ENCODE data around the gene ARHGEF26.

ARHGEF26 gene

DNA sequence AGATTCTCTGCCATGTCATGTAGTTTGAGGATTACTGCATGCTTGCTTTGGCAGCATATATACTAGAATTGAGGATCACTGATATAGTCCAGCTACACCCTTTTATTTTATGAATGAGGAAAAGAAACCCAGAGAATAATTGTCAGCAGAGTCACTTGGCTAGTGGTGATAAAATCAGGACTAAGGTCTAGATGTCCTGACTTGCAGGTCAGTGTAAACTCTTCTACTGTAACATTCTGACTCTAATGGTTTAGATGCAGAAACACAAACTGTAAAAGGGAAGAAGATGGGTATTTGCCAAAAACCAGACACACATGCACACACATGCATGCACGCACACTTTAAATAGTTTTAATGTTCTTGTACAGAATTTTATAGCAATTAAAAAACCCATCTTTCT, 97.5 kb downstream of the ARHGEF26 start:
- no peak for DNase-seq

DNA sequence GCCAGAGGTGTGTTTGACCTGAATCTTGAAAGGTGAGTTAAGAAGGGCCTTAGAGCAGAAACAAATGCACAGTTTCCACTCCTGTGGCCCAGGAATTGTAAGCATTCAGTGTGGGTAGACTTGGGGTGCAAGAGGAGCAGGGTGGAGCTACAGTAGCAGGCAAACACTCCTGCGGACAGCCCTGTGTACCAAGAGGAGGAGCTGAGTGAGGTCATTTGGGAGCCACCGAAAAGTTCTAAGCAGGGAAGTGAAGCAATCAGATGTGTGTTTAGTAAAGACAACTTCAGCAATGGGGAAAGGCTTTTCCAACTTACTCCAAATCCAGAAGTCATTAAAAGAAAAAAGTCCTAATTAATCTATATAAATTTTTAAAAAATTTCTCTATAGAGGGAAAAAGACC, 99.3 kb downstream of the ARHGEF26 start:
- no peak for DNase-seq

DNA sequence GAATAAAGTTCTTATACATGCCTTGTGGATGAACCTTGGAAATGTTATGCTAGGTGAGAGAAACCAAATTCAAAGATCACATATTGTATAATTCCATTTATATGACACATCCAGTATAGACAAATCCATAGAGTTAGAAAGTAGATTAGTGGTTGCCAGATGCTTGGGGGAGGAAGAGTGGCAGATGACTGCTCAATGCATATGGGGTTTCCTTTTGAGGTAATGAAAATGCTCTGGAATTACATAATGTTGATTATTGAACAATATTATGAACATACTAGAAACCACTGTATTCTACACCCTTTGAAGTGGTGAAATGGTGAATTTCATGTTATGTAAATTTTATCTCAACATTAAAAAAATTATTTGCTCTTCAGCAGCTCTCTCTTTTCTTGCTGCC, 102.3 kb downstream of the ARHGEF26 start:
- DNase-seq = no peak

DNA sequence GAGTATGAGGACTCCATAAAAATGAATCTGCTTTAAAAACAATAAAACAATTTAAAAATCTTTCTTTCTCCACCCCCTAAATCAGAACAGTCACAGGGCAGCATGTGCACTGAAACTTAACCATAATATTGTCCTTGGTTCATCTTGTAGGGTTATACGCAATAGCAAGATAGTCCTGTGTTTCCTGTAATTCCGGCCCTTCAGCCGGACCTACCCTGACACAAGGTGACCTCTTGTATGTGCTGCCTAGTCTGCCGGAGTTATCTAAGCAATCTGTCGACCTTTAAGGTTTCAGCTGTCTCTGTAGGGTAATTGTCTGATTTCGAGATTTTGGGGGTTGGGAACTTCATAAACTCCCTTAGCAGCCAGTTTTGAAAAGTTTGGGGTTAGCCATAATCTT, 103.2 kb downstream of the ARHGEF26 start:
- no peak for DNase-seq

DNA sequence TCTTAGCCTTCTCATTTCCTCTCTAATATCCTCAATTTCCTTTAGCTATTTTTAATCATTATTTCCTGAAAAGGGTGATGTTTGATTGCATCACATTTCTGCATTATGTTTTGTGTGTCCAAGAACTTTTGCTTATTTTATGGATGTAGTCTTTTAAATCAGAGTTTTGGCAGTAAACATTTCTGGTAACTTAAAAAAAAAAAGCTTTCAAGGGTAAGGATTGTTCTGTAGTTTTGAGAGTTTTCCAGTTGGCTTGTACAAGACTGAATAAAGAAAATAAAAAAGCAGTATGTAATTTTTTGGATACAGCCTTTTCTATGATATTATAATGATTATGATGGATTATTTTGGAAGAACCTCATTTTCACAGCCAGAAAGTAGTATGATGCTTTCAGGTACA, 103.7 kb downstream of the ARHGEF26 start:
- no peak for DNase-seq

DNA sequence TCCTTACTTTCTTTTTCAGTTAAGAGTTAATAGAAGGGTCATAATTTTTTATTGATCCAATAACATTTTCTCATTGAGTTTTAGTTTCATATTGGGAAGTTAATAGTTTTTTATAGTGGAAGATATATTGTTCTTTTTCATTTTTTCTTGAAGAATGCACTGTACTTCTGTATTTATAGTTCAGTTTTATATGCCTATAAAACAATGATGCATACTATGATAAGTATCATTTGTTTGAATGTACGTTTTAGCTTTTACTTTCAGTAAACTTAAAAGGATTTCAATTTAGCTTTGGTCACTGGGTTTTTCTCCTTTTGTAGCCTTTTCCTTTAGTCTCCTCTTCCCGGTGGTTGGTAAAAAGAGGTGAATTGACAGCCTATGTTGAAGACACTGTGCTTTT, 104.3 kb downstream of the ARHGEF26 start:
- DNase-seq = no peak

DNA sequence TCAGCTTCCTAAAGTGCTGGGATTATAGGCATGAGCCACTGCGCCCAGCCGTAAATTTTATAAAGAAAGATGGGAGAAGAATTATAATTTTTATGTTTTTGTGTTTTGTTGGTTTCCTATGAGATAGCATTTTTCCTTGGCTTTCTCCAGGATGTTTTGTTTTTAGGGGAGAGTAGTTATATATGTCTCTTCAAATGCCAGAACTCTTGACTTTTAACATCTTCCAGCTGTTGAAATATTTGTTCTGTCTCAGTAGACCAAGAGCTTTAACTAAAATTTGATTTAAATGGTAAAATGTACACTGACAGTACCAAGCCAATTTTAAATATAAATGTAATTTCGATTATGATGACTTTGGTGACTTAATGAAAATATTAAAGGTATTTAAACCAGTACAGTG, 106.3 kb downstream of the ARHGEF26 start:
- DNase-seq = no peak

DNA sequence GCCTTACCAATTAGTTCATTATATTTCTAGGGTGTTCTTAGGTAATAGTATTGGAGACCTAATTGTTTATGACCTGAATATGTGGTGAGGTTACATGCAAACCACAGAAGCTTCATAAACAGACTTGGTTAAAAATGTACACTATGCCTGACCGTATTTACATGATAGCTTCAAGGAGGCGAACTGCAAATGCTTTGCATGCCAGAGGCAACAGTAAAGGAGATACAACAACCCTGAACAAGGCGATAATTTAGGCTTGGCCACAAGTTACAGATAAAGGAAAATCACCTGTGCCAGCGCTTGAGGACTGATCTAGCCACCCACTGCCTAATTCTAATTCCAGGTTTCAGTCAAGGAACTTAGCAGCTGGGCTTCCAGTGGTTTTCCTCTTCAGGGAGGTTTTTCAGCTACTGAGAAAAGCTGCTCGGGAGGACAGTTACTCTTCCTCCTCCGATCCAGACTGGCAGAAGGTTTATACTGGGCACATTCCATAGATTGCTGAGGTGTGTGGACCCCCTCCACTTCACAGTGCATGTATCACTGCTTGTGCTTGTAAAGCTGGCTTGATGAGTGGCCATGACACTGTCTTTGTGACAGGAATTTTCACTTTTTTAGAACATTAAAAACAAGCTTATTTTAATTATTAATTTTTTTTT, 107.5 kb downstream of the ARHGEF26 start:
- DNase-seq = no peak

DNA sequence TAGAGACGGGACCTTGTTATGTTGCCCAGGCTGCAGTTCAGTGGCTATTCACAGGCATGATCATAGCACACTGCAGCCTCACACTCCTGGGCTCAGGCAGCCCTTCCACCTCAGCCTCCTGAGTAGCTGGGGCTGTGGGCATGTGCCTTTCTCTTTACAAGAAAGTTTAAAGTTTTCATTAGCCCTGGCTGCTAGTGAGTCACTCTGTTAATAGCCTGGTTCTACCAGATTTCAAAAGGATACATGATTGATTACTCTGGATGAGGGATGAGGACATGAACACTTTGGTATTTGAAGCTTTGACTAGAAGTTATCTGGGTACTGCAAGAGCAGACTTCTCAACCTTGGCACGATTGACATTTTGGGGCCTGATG, 108.0 kb downstream of the ARHGEF26 start:
- no peak for DNase-seq

DNA sequence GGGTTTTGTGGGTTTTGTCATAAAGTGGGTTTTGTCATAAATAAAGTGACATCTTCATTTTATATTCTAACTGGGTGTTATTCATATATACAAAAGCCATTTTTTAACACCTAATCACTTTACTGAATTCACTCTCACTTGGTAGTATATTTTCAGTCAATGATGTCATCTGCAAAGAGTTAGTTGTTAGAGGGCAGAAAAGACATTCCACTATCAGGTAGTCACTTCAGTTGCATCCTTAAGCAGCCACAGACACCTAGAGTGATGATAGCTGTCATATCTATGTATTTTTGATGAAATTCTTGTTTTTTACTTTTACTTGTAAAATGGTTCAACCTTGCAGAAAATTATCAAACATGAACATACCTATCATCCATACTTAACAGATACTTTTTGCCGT, 114.1 kb downstream of the ARHGEF26 start:
- DNase-seq = no peak

DNA sequence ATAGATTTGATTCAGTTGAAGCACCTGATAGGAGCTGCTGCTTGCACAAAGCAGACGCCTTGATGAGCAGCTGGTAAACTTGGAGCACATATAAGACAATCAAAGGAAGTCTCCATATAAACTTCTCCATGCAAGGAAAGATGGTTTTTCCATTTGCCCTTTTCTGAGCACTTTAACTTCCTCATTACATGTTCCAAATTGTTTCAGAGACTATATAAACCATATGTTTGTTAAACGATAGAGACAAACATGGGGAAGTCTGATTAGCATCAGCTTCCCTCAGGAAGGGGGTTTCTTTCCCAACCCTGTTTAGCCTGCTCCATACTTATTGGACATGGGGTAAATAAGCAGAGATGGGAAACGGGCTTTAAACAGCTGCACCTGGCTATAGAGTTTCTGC, 115.1 kb downstream of the ARHGEF26 start:
- no peak for DNase-seq

DNA sequence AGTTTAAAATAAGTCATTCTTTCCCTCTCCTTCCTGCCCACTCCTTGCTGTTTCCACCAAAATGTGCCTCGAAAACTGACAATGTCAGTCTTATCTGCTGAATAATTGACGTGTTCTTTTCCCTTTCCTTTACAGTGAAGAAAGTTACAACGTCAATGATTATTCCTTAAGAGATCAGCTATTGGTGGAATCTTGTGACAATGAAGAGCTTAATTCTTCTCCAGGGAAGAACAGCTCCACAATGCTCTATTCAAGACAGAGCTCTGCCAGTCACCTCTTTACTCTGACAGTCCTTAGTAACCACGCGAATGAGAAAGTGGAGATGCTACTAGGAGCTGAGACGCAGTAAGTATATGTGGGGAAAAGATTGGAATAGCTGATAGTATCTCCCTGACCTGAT, 119.0 kb downstream of the ARHGEF26 start:
- no peak for DNase-seq

DNA sequence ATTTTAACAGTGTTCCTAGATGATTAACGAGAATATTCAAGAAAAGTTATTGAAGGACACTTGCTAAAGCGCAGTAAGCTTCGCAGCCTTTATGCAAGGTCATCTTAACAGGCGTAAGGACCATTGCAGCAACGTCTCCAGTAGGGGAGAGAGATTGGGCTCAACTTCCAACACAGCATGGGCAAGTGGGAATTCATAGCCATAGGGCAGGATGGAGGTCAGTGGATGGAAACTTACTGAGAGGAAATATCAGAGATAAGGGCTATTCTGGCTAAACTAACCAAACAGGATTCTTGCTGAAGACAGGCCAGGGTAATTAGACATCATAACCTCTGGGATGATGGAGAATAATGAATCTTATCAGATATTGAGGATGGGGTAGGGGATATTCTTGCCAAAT, 120.3 kb downstream of the ARHGEF26 start:
- DNase-seq = no peak

DNA sequence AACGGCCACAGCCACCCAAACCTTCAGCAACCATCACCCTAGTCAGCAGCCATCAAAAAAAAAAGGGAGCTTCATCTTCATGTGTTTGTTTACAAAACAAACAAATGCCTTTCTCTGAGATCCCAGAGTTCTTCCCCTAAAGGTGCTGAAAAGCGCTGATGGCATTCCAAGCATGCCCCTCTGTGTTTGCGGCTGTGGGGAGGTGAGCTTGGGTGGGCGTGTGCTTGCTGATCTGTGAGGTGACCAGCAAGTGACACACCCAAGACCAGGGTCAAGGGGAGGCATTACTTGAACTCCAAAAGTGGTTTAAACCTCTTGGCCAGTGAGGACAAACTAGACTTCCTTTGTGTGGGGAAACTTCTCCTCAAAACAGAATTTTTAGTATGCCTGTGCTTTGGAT, 121.6 kb downstream of the ARHGEF26 start:
- DNase-seq = no peak

DNA sequence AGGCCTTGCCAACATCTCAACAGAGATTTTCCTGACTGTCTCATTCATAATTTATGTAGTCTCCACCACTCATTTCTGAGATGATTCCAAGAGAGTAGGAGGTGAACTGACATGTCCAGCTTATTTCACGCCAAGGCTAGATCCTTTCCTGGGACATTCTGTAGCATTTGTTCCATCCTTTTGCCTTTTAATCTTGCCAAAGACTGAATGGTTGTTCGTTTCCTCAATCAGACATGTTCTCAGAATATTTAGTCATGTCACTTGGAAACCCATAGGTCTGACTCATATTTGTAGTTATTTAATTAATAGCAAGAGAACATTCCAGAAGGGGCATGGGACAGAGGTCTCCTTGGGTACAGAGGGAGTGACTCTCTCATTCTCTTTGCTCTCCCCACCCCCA, 122.2 kb downstream of the ARHGEF26 start:
- DNase-seq = no peak

DNA sequence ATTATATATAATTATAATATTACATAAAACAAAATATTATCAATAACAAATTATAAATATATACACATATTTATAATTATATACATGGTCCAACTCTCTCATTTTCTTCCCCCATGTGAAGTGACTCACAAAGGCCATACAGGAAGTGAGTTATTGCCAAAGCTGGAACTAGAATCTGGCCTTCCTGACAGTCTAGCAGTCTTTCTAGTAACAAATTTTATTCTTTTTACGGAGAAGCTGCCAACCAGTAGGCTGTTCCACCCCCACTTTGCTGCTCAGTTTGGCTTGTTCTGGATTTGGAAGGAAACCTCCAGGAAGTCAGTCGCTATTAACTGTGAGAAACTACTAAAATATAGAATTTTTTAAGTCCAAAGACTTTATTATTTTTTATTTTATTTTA, 123.5 kb downstream of the ARHGEF26 start:
- DNase-seq = no peak

DNA sequence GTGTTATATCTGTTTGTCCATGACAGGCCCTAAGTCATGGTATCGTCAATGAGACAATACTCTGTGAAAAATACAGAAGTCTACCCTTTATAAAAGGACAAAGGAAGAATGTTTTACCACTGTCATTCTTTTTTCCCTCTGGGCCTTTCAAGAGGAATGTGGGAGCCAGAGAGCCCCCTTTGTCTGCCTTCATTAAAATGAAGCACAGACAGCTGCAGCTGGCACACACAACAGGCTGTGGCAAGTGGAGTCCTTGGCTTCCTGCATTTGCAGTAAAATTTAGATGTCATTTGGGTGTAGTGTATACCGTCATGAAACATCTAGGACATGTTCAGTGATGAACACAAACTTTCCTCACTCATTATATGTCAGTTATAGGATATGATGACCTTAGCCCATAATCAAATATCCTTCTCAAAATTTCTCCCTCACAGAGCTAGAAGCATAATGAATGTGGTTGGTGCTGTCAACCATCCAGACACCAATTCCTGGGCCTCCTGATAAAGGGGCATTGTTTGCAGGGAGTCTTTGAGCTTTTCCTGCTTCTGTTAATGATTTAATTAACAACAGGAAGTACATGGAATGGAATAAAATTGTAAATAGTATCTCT, 126.7 kb downstream of the ARHGEF26 start:
- DNase-seq = no peak

DNA sequence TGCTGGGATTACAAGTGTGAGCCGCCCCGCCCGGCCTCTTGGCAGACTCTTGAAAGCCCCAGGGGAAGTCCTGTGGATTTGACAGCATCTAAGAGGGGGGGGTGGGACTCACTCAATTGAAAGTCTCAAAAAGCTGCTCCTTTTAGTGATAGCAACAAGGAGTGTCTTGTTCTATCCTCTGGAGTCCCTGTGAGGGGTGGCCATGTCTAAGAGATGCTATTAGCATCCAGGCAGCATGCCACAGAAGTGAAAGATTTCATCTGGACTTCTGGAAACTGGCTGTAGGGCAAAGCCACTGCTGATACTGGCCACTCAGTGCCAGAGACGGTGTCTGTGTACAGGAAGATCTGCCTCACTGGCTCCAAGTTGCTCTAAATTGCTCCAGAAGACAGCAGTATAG, 129.1 kb downstream of the ARHGEF26 start:
- no peak for DNase-seq

DNA sequence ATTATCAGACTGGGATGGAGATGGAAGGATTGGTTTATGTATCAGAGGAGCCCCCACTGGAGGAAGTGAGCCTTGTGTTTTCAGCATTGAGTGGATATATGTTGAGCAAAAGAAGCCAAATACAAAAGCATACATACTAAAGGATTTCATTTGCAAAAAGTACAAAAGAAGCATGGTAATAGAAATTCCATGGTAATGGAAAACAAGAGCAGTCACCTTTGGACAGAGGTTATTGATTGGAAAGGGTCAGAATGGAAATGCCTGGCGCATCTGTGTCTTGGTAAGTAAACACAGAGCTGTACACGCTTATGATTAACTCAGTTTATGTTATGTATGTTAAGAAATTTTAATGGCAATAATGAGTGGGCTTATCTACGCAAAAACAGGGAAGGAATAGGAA, 130.4 kb downstream of the ARHGEF26 start:
- no peak for DNase-seq

DNA sequence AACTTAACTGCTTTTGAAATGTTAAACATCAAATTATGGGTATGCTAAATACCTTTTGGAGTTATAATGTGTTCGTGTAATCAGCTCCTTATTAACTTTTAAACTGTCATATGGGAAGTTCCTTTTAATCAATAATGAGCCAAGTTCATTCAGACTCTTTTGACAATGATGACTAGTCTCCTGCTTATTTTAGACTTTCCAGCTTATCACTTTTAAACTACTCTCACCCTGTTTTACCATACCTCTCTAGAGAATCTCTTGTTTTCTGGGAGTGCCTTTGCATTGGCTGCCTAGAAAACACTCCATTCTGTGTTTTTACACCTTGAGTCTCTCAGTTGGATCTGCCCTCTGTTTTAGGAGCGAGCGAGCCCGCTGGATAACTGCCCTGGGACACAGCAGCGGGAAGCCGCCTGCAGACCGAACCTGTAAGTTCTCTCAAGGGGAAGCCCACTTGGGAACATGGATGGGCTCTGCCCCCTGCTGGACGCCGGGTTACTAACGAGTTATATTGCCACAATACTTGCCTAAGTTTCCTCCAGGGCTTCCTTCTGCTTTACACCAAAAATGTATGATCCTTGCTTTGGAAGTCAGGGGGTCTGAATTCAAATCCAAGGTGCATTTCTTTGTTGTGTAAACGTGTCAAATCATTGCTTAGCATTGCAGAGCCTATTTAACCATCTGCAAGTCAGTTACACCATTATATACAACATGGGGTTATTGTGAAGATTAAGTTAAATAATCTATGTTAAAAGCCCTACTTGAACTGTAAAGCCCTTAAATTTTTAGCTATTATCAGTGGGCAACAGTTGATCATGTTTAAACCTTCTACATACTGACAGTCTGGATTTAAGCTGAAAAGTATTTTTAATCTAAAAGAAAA, 131.8 kb downstream of the ARHGEF26 start:
- DNase-seq = peak; percentile 49

DNA sequence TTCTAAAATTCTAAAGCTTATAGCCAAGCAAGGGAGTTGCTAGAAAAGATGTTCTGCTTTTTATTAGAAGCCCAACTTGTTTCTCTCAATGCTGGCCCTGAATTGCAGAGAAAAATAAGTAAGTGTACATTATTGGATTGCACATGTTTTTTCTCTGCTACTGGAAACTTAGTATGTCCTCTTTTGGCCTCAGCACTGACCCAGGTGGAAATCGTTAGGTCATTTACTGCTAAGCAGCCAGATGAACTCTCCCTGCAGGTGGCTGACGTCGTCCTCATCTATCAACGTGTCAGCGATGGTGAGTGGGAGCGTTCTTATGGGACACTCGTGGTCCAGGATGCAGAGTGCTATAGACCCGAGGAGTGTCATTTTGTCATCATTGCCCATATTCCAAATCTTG, 133.3 kb downstream of the ARHGEF26 start:
- DNase-seq = no peak

DNA sequence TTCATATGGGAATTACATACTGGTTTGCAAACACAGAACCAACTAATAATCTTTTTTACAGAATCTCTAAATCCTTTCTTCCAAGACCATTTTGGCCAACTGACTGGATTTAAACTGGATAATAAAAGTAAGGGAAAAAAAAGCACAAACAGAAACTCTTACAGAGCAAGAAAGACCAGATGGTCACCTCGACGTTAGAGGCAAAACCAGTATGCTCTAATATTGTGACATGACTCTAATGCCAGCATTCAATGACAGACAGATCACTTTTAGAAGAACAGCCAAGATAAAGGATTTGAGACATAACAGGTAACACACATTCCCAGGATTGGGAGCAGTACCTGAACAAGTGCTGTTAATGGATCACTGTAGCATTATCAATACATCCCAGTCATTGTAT, 152.2 kb downstream of the ARHGEF26 start:
- DNase-seq = no peak

DNA sequence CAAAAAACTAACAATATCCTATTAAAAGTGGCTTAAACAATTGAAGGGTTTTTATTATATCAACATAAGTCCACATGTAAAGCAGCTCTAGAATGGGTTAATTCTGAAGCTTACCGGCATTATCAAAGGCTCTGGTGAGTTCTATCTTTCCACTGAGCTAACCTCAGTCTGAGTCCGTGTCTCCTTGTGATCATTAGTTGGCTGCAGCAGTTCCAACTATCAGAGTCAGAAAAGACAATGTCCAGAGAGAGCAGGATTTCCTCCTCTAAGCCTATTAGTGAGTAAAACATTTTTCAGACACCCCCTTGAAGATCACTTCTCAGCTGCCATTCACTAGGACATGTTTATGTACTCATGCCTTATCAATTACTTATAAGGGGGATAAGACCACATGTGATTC, 153.2 kb downstream of the ARHGEF26 start:
- no peak for DNase-seq

DNA sequence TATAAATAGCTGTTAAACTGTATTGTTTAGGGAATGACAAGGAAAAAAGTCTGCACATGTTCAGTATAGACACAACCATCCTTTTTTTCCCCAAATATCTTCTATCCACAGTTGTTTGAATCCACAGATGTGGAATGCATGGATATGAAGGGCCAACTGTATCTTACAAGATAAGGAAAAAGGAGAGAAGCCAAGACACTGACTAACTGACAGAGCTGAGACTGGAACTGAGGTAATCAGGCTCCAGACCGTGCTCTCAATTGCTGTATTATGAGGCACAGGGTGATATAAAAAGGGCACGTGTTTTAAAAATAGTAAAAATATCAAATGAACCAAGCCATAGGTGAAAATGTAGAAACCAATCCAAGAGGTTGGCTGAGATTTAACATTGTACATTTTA, 154.1 kb downstream of the ARHGEF26 start:
- DNase-seq = no peak
